HG02759 (cell line): ENCODE results near the gene OSBP2.

ENCODE experiments used
- ATAC-seq: cut with Tn5 transposase; IDR thresholded peaks from one replicate; pipeline ENCODE4 v1.9.1; 2021; ENCODE audit warnings: mild to moderate bottlenecking, moderate library complexity; ENCODE audit not compliant: unreplicated experiment

The OSBP2 gene

DNA sequence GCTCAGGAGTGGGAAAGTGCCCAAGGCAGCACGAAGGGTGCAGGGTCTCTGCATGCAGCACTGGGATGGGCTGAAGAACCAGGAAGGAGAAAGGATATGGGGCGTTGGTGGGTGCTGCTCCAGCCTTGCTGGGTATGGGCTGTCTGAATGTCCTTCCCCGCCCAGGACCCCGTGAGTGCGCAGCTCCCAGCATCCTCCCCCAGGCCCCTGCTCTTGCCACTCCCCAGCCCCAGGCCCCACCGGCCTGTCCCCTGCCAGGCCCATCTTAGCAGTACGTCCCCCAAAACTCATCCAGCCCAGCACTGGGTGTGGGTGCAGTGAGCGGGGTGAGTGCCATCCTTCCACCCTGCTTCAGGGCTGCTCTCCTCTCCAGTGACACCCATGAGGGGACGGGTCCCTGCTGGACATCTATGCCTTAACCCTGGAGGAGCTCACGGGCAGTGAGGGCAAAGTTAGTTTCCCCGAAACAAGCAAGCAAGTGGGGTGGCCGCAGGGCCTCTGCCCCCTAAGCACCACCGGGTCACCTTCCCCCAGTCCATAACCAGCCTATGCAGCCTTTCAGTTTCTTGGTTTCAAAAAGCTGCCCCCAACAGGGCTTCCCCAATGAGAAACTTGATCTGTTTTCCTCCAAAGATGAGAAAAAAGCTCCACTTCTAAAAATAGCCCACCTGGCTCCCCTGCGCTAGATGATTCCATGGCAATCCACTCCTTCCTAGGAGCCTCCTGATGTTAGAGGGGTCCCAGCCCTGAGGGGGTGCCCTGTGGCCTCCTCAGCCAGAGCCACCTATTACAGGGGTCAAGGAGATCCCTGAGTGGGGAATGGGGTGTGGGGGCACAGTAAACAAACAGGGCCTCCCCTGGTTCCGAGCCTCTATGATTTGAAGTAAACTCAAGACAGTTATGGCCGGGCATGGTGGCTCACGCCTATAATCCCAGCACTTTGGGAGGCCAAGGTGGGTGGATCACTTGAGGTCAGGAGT lies 170.1 kb downstream of the OSBP2 start:
- no peak for ATAC-seq

DNA sequence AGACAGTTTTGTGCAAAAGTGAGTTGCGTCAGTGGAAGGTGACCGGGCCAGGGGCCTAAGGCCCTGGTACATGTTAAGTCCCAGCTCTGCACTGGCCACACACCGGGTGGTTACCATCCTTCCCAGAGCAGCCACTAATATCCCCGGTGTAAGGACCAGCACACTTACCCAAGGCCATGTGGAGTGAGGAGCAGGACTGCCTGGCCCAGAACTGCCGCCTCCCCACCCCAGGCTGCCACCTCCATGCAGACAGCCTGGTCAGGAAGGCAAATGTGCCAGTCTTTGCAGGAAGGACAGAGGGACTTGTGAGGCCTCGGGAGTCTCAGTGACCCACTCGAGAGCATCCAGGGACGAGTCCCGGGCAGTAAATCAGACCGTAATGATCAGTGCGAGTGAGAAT lies 171.0 kb downstream of the OSBP2 start:
- ATAC-seq, result no peak

DNA sequence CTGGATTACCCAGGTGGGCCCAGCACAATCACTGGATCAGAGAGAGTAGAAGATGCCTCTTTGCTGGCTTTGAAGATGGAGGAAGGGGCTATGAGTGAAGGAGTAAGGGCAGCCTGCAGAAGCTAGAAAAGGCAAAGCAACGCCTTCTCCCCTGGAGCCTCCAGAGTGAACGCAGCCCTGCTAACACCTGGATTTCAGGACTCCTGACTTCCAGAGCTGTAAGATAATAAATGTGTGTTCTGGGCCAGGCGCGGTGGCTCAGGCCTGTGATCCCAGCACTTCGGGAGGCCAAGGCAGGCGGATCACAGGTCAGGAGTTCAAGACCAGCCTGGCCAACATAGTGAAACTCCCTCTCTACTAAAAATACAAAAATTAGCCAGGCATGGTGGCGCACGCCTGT lies 171.5 kb downstream of the OSBP2 start:
- no peak for ATAC-seq

- no peak for ATAC-seq
Measured at GRCh38 chr22:30866811-30867271, 172.2 kb downstream of the OSBP2 start.

DNA sequence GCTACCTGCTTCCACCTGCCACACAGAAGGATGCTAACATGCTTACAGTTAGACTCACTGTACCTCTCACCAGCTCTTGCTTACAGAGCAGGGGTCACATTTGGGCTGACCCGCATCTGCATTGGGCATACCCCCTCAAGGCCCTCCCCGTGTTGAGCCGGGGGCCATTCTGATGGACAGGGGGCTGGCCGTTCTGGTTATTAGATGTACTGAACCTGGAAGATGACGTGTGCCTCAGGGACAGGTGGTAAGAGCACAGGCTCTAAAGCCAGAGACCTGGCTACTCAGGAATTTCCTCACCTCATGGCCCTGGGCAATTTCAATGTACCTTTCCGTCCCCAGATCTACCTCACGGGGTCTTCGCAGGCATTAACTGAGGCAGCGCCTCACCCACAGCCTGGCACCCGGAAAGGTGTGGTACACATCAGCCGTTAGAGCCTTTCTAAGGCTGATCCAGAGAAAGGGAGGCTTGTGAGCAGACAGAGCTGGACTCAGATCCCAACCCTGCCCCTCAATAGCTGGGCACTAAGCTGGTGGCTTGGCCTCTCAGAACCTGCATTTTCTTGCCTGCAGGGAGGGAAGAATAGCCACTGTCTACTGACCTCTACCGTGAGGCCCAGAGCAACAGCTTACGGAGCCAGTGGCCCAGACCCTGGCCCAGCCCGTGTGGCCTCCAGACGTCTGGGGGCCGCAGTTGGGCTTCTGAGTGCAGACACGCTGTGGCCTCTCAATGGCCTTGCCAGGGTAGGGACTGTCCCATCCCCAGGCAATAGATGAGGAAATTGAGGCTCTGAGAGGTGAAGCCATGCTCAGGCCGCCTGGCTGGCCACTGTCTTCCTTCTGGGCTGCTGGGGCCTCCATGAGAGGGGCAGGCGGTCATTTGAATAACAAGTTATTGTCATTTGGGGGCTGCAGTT lies 173.3 kb downstream of the OSBP2 start:
- no peak for ATAC-seq

DNA sequence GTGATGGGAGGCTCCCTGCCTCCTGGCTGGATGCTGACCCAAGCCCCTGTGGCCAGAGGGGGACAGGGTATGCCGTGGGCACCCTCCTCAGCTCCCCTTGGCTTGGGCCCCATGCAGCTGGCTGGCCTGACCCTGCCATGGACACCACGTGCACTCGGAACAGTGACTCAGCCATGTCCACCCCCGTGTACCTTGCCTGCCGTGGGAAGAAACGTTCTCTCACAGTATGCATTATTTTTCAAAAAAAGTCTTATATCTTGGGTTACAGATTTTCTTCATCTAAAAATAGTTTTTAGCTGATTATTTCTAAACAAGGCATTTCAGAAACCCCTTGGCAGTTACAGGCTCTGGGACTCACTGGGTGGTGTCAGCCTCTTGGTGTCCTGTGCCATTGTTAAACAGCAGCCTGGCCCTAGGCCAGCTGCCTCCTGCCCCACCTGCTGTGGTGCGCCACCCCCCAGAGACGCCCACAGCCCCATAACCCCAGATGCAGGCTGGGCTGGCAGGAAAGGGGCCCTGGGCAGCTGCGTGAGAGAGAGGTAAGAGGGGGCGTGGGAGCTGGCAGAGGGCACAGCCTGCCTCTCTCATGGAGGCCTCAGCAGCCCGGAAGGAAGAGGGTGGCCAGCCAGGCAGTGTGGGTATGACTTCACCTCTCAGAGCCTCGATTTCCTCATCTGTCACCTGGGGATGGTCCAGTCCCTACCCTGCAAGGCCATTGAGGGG lies 174.2 kb downstream of the OSBP2 start:
- ATAC-seq, result no peak

- ATAC-seq, result no peak
Measured at GRCh38 chr22:30869667-30870395, 175.2 kb downstream of the OSBP2 start.

DNA sequence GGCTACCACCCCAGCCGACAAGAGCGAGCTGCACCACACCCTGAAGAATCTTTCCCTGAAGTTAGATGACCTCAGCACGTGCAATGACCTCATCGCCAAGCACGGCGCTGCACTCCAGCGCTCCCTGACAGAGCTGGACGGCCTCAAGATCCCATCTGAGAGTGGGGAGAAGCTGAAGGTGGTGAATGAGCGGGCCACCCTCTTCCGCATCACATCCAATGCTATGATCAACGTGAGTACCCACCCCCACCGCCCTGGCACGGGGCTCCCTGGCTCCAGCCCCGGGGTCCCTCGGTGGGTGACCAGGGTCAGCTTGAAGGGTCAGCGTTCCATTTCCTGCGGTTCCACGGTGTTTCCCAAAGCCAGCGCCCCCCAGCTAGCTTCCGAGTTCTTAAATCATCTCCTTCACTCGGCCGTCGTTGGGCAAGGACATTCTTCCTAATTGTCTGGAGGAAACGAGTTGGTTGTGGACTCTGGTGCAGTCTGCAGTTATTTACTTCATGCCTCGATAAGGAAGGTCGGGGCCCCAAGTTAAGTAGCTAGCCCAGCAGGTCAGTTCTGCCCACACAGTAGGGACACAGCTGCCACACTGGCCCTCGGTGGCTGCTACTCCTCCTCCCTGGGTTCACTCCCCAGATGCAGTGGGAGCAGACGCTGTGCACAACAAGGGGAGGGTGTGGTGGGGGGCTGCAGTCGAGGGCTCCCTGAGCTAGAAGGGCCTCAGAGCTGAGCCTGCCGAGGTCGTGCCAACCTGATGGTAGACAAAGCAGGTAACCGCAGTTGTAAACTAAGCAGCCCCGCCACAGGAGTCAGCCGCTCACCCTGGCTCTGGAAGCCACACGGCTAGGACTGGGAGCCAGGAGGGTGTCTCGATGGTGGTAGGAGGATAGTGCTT lies 176.0 kb downstream of the OSBP2 start:
- no peak for ATAC-seq

GRCh38 chr22:30871391-30872284 lies 177.0 kb downstream of the OSBP2 start:
- ATAC-seq, result no peak

- ATAC-seq, result no peak
Measured at GRCh38 chr22:30872285-30873041, 177.8 kb downstream of the OSBP2 start.

DNA sequence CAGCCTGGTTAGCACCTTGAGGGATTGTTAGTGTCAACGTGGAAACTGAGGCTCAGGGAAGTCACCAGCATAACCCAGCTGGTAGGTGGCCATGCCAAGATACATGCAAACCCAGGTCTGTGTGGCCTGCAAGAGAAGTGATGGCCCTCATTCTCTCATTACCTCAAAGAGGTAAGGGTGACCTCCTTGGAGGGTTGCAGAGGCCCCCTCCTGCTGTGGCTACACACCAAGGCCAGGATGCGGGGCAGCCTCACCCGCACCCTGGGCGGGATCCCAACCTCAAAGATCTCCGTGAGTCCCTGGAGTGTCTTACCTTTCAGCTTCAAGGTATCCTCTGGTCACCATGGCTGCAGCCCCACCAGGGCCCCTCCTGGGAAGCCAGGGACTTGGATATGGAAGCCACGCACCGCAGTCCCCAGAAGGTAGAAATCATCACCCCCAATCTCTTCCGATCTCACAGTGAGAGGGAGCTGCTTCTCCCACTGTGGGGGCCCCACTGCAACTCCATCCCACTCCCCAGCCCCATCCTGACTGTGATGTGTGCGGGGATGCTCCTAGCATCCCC lies 178.5 kb downstream of the OSBP2 start:
- ATAC-seq, result no peak

- no peak for ATAC-seq
Measured at GRCh38 chr22:30873661-30874060, 179.0 kb downstream of the OSBP2 start.

DNA sequence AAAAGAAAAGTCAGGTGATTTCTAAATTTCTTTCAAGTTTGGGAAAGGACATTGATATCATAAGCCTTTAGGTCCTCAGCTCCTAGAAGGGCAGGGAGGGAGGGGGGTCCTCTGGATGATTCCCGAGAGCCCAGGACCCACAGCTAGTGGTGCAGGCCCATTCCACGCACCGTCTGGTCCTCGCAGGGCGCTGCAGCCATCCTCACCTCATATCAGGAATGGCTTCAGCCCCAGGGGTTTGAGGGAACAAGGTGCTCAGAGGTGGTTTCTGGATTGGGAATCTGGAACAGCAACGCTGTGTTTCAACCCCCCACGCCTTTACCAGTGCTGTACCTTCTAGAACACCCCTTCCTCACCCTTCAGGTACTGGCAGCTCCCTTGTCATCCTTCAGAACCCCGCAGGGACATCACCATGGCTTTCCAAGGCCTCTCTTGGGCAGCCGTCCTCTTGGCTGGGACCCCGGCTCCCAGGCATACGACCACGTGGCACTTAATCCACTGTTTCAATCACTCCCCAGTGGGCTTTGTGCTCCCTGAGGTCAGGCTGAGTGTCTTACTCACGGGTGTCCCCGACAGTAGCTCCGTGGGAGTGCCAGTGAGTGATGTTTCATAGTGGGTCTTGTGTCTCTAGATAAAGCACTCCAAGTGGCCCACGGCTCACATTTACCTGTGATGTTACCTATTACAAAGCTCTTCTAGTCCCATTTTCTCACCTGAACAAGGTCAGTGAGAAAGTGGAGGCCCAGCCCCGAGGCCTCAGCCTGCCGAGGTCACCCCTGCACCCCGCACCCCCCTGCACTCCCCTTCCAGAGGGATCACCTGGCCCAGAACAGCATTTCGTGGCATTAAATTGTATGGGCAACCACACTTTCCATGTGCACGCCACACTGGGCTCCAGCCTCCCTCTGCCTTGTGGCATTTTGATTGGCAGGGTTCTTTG lies 180.0 kb downstream of the OSBP2 start:
- no peak for ATAC-seq

GRCh38 chr22:30875481-30876215 lies 181.0 kb downstream of the OSBP2 start:
- ATAC-seq, result no peak

- no peak for ATAC-seq
Measured at GRCh38 chr22:30876221-30876751, 181.6 kb downstream of the OSBP2 start.
